GM13977 (cell line): ENCODE data around the gene UNC119.

Source experiments
- DNase-seq: peaks from one replicate; pipeline ENCODE4 v3.0.0; 2012; ENCODE audit warnings: low spot score
- CTCF ChIP-seq: IDR thresholded peaks from 2 replicates; pipeline ENCODE4 v1.5.1; 2012; ENCODE audit warnings: mild to moderate bottlenecking, control low read depth; ENCODE audit not compliant: insufficient read depth; ENCODE audit errors: extremely low read depth, missing control alignments
- in situ Hi-C: fragments of 300-500 bp; cut with MboI; formaldehyde crosslinking; loops from one replicate; pipeline ENCODE4 v1.12.0; 2022; ENCODE audit warnings: low sequenced_read_pairs, low pct_unique_long_range_greater_than_20kb, mixed read lengths, inconsistent platforms; ENCODE audit not compliant: unreplicated experiment

Gene UNC119

GRCh38 chr17:28551421-28552175 lies 826 bp downstream of the UNC119 start:
- no peak for TF ChIP-seq CTCF
- peak; percentile 52 for DNase-seq
- in situ Hi-C loops = loop anchor here (10.0 kb wide), 1 partner anchor 53 kb away; no protein-coding TSS in a partner anchor

DNA sequence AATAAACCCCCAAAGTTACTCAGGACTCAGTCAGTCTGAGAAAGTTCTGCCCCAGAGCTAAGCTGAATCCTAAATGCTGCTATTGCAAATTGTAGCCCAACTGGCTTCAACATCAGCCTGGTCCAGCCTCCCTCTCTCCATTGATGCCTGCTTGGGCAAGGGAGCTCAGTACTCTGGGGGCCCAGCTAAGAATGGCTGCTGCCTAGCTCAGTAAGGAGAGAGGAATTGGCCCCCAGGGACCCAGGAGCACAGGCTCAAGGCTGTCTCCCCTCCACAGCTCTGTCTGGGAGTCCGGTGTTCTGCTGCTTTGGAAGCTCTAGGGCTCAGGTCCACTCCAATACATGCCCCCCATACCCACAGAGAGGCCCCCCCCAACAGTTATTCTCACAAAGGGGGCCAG lies 1.6 kb downstream of the UNC119 start:
- peak; percentile 26 for DNase-seq
- no peak for TF ChIP-seq CTCF
- in situ Hi-C loops = loop anchor here (10.0 kb wide), 1 partner anchor 54 kb away; no protein-coding TSS in a partner anchor

DNA sequence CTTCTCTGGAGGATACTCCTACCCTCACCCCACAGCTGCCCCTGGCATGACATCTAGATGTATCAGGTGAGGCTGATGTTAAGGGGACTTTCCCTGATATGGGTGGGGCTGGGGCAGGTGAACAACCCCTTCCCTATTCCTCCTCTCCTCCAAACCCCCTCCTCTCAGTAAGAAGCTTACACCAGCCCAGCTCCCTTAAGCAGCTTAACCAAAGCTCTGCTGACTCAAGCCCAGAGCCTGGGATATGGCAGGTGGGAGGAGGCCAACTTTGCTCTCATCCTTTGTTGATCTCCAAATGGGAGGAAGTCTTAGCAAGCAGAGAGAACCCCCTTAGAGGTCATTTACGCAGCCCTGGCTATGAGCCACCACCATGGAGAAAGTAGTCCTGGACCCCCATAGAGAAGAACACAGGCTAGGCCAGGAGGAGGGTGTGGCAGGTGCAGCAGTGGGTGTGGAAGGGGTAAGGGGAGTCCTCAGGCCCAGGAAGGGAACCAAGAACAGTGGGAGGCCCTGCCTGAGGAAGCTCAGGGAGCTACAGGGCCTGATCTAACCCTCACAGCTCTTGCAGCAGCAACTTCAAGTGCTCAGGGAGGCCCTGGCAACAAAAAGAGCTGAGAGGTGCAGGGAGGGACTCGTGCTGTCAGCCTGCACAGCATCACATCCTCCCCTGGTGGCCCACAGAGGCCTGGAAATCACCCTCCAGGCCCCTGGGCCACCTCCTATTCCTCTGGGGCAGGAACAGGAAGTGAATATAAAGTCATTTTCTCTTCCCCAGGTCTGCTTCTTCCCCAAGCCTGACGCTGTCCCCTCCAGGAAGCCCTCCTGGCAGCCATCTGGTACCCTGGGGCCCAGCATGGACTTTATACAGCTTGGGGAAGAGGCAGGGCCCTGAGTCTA lies 2.9 kb downstream of the UNC119 start:
- TF ChIP-seq CTCF = no peak
- in situ Hi-C loops = loop anchor here (5.0 to 25.0 kb wide), 3 partner anchors 52 to 162 kb away; no protein-coding TSS in a partner anchor
- peak; percentile 83 for DNase-seq

GRCh38 chr17:28548417-28549130 lies 3.9 kb downstream of the UNC119 start:
- no peak for DNase-seq
- no peak for TF ChIP-seq CTCF
- in situ Hi-C loops = loop anchor here (5.0 to 25.0 kb wide), 2 partner anchors 51 to 161 kb away; no protein-coding TSS in a partner anchor

DNA sequence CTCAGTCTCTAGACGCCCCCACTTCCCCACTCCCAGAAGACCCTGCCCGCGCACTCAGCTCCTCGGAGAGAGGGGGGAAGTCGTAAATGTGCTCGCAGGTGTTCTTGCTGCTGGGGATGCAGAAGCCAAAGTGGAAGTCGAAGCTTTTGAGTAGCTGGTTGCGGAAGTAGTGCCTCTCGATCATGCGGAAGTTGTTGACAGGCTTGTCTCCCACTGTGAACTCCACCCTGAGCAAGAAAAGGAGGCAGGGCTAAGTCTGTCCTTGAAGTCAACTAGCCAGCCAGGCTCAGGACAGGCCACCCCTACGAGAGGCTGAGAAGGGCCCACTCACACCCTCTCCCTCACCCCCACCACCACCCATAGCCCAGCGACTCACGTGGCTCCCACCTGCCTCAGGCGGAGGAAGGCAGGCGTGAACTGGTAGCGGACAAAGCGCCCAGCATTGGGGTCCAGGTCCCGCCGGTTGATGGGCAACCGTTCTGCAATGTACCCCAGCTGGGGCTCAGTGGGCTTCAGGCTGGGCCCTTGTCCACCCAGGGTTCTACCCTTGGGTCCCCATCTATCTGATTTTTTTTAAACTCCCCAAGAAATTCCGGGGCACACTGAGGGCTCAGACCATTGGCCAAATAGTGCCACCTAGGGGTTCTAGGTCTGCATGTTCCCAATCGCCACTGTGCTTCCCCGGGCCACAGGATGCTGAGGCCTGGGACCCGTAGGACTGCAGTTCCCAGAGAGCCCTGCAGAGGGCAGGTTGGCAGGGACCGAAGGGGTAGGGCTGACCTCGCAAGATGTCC lies 4.6 kb downstream of the UNC119 start:
- peak; percentile 84 for DNase-seq

More for the DNA sequence above, 4.6 kb downstream of the UNC119 start:
- TF ChIP-seq CTCF = peak; percentile 90
- in situ Hi-C loops = loop anchor here (5.0 to 25.0 kb wide), 2 partner anchors 51 to 161 kb away; no protein-coding TSS in a partner anchor
